Peyer's patch (tissue), 4 donors: ENCODE data around the gene ALB.

ENCODE experiments used
- CTCF ChIP-seq, 6 experiments: fragments of 450-650 bp in 4 of 6; fragments of 200-600 bp in 2 of 6; sonication (generic) in 1 of 6; IDR thresholded peaks; one replicate each; pipeline ENCODE4 v1.5.1; 2017 to 2019; ENCODE audit warnings: antibody characterized with exemption in 6 of 6, mild to moderate bottlenecking in 3 of 6, moderate library complexity in 1 of 6
- POLR2A ChIP-seq, 2 donors: fragments of 450-650 bp; IDR thresholded peaks; one replicate each; pipeline ENCODE4 v1.5.1; 2017; ENCODE audit warnings: antibody characterized with exemption in 2 of 2, mild to moderate bottlenecking in 2 of 2, moderate library complexity in 2 of 2

- TF ChIP-seq CTCF (IDR thresholded peaks at IDR 0.05) (no peak), POLR2A (IDR thresholded peaks at IDR 0.05) (no peak)
Measured at GRCh38 chr4:73460913-73461522, 56.9 kb downstream of the ALB start.
